Measurements from ENCODE around the gene PLCH1. TPM values are rescaled to one million over a fixed set of nuclear protein-coding genes. Genes with fewer than 3 reads are reported as not detected.

PLCH1 gene
- total RNA-seq, 1 experiment from 2014 or later = 3.8 TPM

DNA sequence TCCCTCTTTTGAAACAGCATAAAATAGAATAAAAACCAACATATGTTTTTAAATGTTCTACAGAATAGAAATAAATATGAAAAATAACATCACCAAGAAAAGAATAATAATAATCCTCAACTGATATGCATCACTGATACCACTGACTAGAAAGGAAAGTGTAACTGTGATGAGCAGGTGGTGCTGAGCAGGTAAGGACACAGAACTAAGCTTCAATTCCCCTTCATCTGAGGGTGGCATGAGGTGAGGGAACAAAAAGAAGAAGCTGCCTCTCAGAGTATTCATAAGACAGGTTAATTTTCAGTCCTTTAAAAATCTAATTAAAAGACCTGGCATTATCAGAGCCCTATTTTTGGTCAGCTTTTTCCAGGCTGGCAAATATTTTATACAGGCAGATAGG lies 216.3 kb downstream of the PLCH1 start:
- no peaks in the 10 kb centered on the region for H3K27me3 ChIP-seq (ENCODE audit: insufficient read depth, low read length)
- H3K27ac ChIP-seq (ENCODE audit: low read depth, low read length) = no peak overlapping the region
- BruUV-seq (replicated peaks) = no TSS peak
- no peak for ATAC-seq
- no peak overlapping the region for H3K9ac ChIP-seq (ENCODE audit: low read length)
- no peaks in the 10 kb centered on the region for H4K20me1 ChIP-seq (ENCODE audit: insufficient read depth)
- ChIA-PET CTCF (no interaction called here), RAD21 (ENCODE audit: low non-redundant PET in 1 of 2, low total read pairs in 2 of 2, uncharacterized antibody in 2 of 2, unreplicated experiment in 2 of 2) (no interaction called here), POLR2A (no interaction called here)
- no peak overlapping the region for H2AFZ ChIP-seq (ENCODE audit: low read depth, low read length, poor library complexity, severe bottlenecking)
- H3K4me2 ChIP-seq (ENCODE audit: low read length) = no peak overlapping the region
- no peaks in the 10 kb centered on the region for H3K36me3 ChIP-seq (ENCODE audit: control insufficient read depth in 1 of 2, insufficient read depth in 2 of 2, low read length in 2 of 2)
- H3K4me1 ChIP-seq (ENCODE audit: control insufficient read depth in 1 of 2, insufficient read depth in 2 of 2, low read length in 2 of 2) = no peaks in the 10 kb centered on the region
- no peaks in the 10 kb centered on the region for H3K9me3 ChIP-seq (ENCODE audit: control insufficient read depth in 1 of 2, insufficient read depth in 1 of 2, low read depth in 1 of 2, low read length in 2 of 2)
- TF ChIP-seq TCF7L2 (IDR thresholded peaks at IDR 0.05; ENCODE audit: borderline replicate concordance, extremely low read depth, insufficient read depth, insufficient read length) = no peak
- no peak for DNase-seq (ENCODE audit: low read depth, low spot score)
- intact Hi-C loops (cut with micrococcal nuclease) = no loop called here
- no peaks in the 10 kb centered on the region for H3K9me2 ChIP-seq (ENCODE audit: insufficient read depth)
- no peak overlapping the region for H3K4me3 ChIP-seq (replicated peaks in 1 of 2; ENCODE audit: low read depth in 1 of 2, low read length in 2 of 2)
- H3K79me2 ChIP-seq (ENCODE audit: insufficient read depth, low read length) = no peaks in the 10 kb centered on the region

DNA sequence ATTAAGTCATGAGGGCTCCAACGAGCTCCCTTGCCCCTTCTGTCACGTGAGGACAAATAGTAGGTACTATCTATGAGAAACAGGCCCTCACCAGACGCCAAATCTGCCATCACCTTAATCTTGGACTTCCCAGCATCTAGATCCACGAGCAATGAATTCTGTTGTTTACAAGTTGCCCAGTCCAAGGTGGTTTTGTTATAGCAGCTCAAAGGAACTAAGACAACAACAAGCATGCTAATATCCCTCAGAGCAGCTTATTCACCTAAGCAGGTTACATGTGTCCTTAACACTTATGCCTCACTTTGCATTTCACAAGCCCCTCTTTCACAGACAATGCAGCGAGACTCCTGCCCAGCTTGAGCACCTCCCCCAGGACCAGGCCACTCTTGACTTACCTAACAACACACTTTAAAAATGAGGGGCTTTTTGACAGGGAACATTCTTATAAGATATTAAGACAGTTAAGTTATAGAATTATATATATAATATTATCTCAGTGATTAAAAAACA lies 219.5 kb downstream of the PLCH1 start:
- no peak overlapping the region for H3K9ac ChIP-seq (ENCODE audit: low read length)
- BruUV-seq (replicated peaks) = no TSS peak
- no peak for ATAC-seq
- H2AFZ ChIP-seq (ENCODE audit: low read depth, low read length, poor library complexity, severe bottlenecking) = no peak overlapping the region
- no peak overlapping the region for H3K27ac ChIP-seq (ENCODE audit: low read depth, low read length)
- no peaks in the 10 kb centered on the region for H3K4me1 ChIP-seq (ENCODE audit: control insufficient read depth in 1 of 2, insufficient read depth in 2 of 2, low read length in 2 of 2)
- no peak for DNase-seq (ENCODE audit: low read depth, low spot score)
- ChIA-PET POLR2A (no interaction called here), RAD21 (ENCODE audit: low non-redundant PET in 1 of 2, low total read pairs in 2 of 2, uncharacterized antibody in 2 of 2, unreplicated experiment in 2 of 2) (no interaction called here), CTCF (no interaction called here)
- H4K20me1 ChIP-seq (ENCODE audit: insufficient read depth) = no peaks in the 10 kb centered on the region
- intact Hi-C loops (cut with micrococcal nuclease) = no loop called here
- H3K9me2 ChIP-seq (ENCODE audit: insufficient read depth) = no peaks in the 10 kb centered on the region
- no peaks in the 10 kb centered on the region for H3K79me2 ChIP-seq (ENCODE audit: insufficient read depth, low read length)
- no peak overlapping the region for H3K4me3 ChIP-seq (replicated peaks in 1 of 2; ENCODE audit: low read depth in 1 of 2, low read length in 2 of 2)
- no peaks in the 10 kb centered on the region for H3K9me3 ChIP-seq (ENCODE audit: control insufficient read depth in 1 of 2, insufficient read depth in 1 of 2, low read depth in 1 of 2, low read length in 2 of 2)
- H3K4me2 ChIP-seq (ENCODE audit: low read length) = no peak overlapping the region
- H3K27me3 ChIP-seq (ENCODE audit: insufficient read depth, low read length) = no peaks in the 10 kb centered on the region
- no peaks in the 10 kb centered on the region for H3K36me3 ChIP-seq (ENCODE audit: control insufficient read depth in 1 of 2, insufficient read depth in 2 of 2, low read length in 2 of 2)
- TF ChIP-seq CEBPB (IDR thresholded peaks at IDR 0.05; ENCODE audit: low read depth) = no peak
- TF ChIP-seq CBX3 (IDR thresholded peaks at IDR 0.05; ENCODE audit: low read depth) = no peak
- no peak for TF ChIP-seq POLR2AphosphoS5 (IDR thresholded peaks at IDR 0.05; ENCODE audit: low read depth, low read length)
- TF ChIP-seq, protein P1, sequence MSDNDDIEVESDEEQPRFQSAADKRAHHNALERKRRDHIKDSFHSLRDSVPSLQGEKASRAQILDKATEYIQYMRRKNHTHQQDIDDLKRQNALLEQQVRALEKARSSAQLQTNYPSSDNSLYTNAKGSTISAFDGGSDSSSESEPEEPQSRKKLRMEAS (IDR thresholded peaks at IDR 0.05) = no peak
- TF ChIP-seq POLR2A (IDR thresholded peaks at IDR 0.05; ENCODE audit: borderline replicate concordance, extremely low read depth, insufficient read depth, insufficient read length) = no peak
- TF ChIP-seq, protein P2, sequence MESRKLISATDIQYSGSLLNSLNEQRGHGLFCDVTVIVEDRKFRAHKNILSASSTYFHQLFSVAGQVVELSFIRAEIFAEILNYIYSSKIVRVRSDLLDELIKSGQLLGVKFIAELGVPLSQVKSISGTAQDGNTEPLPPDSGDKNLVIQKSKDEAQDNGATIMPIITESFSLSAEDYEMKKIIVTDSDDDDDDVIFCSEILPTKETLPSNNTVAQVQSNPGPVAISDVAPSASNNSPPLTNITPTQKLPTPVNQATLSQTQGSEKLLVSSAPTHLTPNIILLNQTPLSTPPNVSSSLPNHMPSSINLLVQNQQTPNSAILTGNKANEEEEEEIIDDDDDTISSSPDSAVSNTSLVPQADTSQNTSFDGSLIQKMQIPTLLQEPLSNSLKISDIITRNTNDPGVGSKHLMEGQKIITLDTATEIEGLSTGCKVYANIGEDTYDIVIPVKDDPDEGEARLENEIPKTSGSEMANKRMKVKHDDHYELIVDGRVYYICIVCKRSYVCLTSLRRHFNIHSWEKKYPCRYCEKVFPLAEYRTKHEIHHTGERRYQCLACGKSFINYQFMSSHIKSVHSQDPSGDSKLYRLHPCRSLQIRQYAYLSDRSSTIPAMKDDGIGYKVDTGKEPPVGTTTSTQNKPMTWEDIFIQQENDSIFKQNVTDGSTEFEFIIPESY (IDR thresholded peaks at IDR 0.05; ENCODE audit: extremely low read depth, insufficient replicate concordance, low read length) = no peak
- no peak for TF ChIP-seq CTCF (IDR thresholded peaks at IDR 0.05 in 2 of 3, conservative IDR thresholded peaks at IDR 0.05 in 1 of 3; ENCODE audit: borderline replicate concordance in 1 of 3, insufficient read depth in 1 of 3, low read depth in 2 of 3, low read length in 2 of 3)
- no peak for TF ChIP-seq ZNF274 (IDR thresholded peaks at IDR 0.05; ENCODE audit: low read depth, low read length)
- no peak for TF ChIP-seq ELF1 (IDR thresholded peaks at IDR 0.05; ENCODE audit: borderline replicate concordance, low read depth)
- no peak for TF ChIP-seq REST (IDR thresholded peaks at IDR 0.05; ENCODE audit: low read depth)
- no peak for TF ChIP-seq EGR1 (IDR thresholded peaks at IDR 0.05; ENCODE audit: low read depth)
